ENCODE measurements around the gene ATP5F1D.
A peak's percentile ranks its signal among the peaks of the same experiment; 100 is the strongest.

The ATP5F1D gene

GRCh38 chr19:1230783-1231489 is 10.6 kb upstream of the ATP5F1D start:
- H3K27ac ChIP-seq (ENCODE audit: low read length) = no peak overlapping the region
- peak overlapping the region; percentile 48; the same call in 1 of the 2 replicates for H3K4me2 ChIP-seq (ENCODE audit: low read length)
- no peaks in the 10 kb centered on the region for H3K79me2 ChIP-seq (ENCODE audit: low read length)
- TF ChIP-seq EZH2phosphoT487 (IDR thresholded peaks at IDR 0.05; ENCODE audit: low read depth) (no peak), CTCF (IDR thresholded peaks at IDR 0.05; ENCODE audit: low read depth, low read length) (no peak)
- peaks cover 14% of the 10 kb centered on the region for H3K36me3 ChIP-seq (replicated peaks; ENCODE audit: low read depth, low read length)
- H3K4me3 ChIP-seq (ENCODE audit: low read length) = no peak overlapping the region
- no peaks in the 10 kb centered on the region for H3K27me3 ChIP-seq (ENCODE audit: low read depth, low read length)
- peaks cover 24% of the 10 kb centered on the region for H3K4me1 ChIP-seq (ENCODE audit: low read length)
- no peaks in the 10 kb centered on the region for H4K20me1 ChIP-seq (ENCODE audit: insufficient read depth, low read length)
- H3K9me3 ChIP-seq (ENCODE audit: insufficient read depth, low read length) = no peaks in the 10 kb centered on the region
- no peak overlapping the region for H2AFZ ChIP-seq (ENCODE audit: low read depth, low read length)
- H3K9ac ChIP-seq (ENCODE audit: low read length) = no peak overlapping the region

- peaks cover 10% of the 10 kb centered on the region for H3K36me3 ChIP-seq (replicated peaks; ENCODE audit: low read depth, low read length)
- peak overlapping the region; percentile 14; the same call in 1 of the 2 replicates for H3K4me3 ChIP-seq (ENCODE audit: low read length)
- H3K9me3 ChIP-seq (ENCODE audit: insufficient read depth, low read length) = no peaks in the 10 kb centered on the region
- H2AFZ ChIP-seq (ENCODE audit: low read depth, low read length) = no peak overlapping the region
- peak overlapping the region; percentile 48 for H3K4me2 ChIP-seq (ENCODE audit: low read length)
- H3K9ac ChIP-seq (ENCODE audit: low read length) = peak overlapping the region; percentile 29; the same call in 1 of the 2 replicates
- H3K27me3 ChIP-seq (ENCODE audit: low read depth, low read length) = no peaks in the 10 kb centered on the region
- peak overlapping the region; percentile 75 for H3K27ac ChIP-seq (ENCODE audit: low read length)
- peaks cover 24% of the 10 kb centered on the region for H3K4me1 ChIP-seq (ENCODE audit: low read length)
- TF ChIP-seq EZH2phosphoT487 (IDR thresholded peaks at IDR 0.05; ENCODE audit: low read depth) (no peak), CTCF (IDR thresholded peaks at IDR 0.05; ENCODE audit: low read depth, low read length) (no peak)
- no peaks in the 10 kb centered on the region for H3K79me2 ChIP-seq (ENCODE audit: low read length)
- H4K20me1 ChIP-seq (ENCODE audit: insufficient read depth, low read length) = no peaks in the 10 kb centered on the region
Measured at GRCh38 chr19:1231729-1232637, 9.6 kb upstream of the ATP5F1D start.

- Histone ChIP-seq H3K36me3 (replicated peaks; ENCODE audit: low read depth, low read length) (peaks cover 6% of the 10 kb centered on the region), H4K20me1 (ENCODE audit: insufficient read depth, low read length) (no peaks in the 10 kb centered on the region), H3K4me3 (ENCODE audit: low read length) (no peak overlapping the region; the same call in 1 of the 2 replicates), H3K27me3 (ENCODE audit: low read depth, low read length) (no peaks in the 10 kb centered on the region), H3K9me3 (ENCODE audit: insufficient read depth, low read length) (no peaks in the 10 kb centered on the region), H3K4me1 (ENCODE audit: low read length) (peaks cover 24% of the 10 kb centered on the region), H3K27ac (ENCODE audit: low read length) (peak overlapping the region; percentile 75), H3K79me2 (ENCODE audit: low read length) (no peaks in the 10 kb centered on the region), H2AFZ (ENCODE audit: low read depth, low read length) (no peak overlapping the region), H3K9ac (ENCODE audit: low read length) (peak overlapping the region; percentile 2; the same call in 1 of the 2 replicates), H3K4me2 (ENCODE audit: low read length) (peak overlapping the region; percentile 48; the same call in 1 of the 2 replicates)
- TF ChIP-seq EZH2phosphoT487 (IDR thresholded peaks at IDR 0.05; ENCODE audit: low read depth) = no peak
- TF ChIP-seq CTCF (IDR thresholded peaks at IDR 0.05; ENCODE audit: low read depth, low read length) = no peak
Measured at GRCh38 chr19:1232652-1233072, 8.9 kb upstream of the ATP5F1D start.
